ENCODE data around the gene TARDBP.

GRCh38 chr1:11052839-11053757, 40.6 kb downstream of the TARDBP start:
- TF ChIP-seq CTCF (IDR thresholded peaks at IDR 0.05): no peak
- no peak for TF ChIP-seq POLR2A (IDR thresholded peaks at IDR 0.05)
